HG03159 (cell line): ENCODE measurements around the gene PHC3.
"Not testable (repeated sequence)": the region's sequence is repeated elsewhere in the genome, so short reads cannot be mapped to it uniquely, and the experiment has no call there.

Experiments used
- ATAC-seq: cut with Tn5 transposase; IDR thresholded peaks from one replicate; pipeline ENCODE4 v1.9.1; 2021; ENCODE audit warnings: mild to moderate bottlenecking, moderate library complexity; ENCODE audit not compliant: unreplicated experiment

Gene PHC3

GRCh38 chr3:170132335-170132734 is 49.2 kb downstream of the PHC3 start:
- ATAC-seq, result no peak

- no peak for ATAC-seq
Observed at GRCh38 chr3:170130532-170130931, 51.0 kb downstream of the PHC3 start.

- peak; percentile 51 for ATAC-seq
Observed at GRCh38 chr3:170128977-170129431, 52.5 kb downstream of the PHC3 start.

GRCh38 chr3:170128259-170128976 is 53.1 kb downstream of the PHC3 start:
- peak; percentile 88 for ATAC-seq

- ATAC-seq, result no peak
Observed at GRCh38 chr3:170117134-170117533, 64.4 kb downstream of the PHC3 start.

- ATAC-seq, result not testable (repeated sequence)
Observed at GRCh38 chr3:170114165-170114564, 67.4 kb downstream of the PHC3 start.

- ATAC-seq, result no peak
Observed at GRCh38 chr3:170111147-170111771, 70.3 kb downstream of the PHC3 start.

GRCh38 chr3:170109579-170110293 is 71.8 kb downstream of the PHC3 start:
- ATAC-seq, result no peak

GRCh38 chr3:170108955-170109354 is 72.6 kb downstream of the PHC3 start:
- no peak for ATAC-seq

- no peak for ATAC-seq
Observed at GRCh38 chr3:170107941-170108340, 73.6 kb downstream of the PHC3 start.

- no peak for ATAC-seq
Observed at GRCh38 chr3:170102431-170102830, 79.1 kb downstream of the PHC3 start.

GRCh38 chr3:170100944-170101343 is 80.6 kb downstream of the PHC3 start:
- ATAC-seq, result no peak

- ATAC-seq, result no peak
Observed at GRCh38 chr3:170098753-170099152, 82.8 kb downstream of the PHC3 start.

GRCh38 chr3:170096342-170096741 is 85.2 kb downstream of the PHC3 start:
- ATAC-seq, result no peak

- ATAC-seq, result no peak
Observed at GRCh38 chr3:170095771-170096170, 85.8 kb downstream of the PHC3 start.

- ATAC-seq, result no peak
Observed at GRCh38 chr3:170092907-170093306, 88.6 kb downstream of the PHC3 start.

- ATAC-seq, result no peak
Observed at GRCh38 chr3:170090601-170090981, 90.9 kb downstream of the PHC3 start.

- ATAC-seq, result no peak
Observed at GRCh38 chr3:170089862-170090600, 91.5 kb downstream of the PHC3 start.

- no peak for ATAC-seq
Observed at GRCh38 chr3:170085396-170085795, 96.1 kb downstream of the PHC3 start.

GRCh38 chr3:170083343-170083742 is 98.2 kb downstream of the PHC3 start:
- ATAC-seq, result no peak

- ATAC-seq, result no peak
Observed at GRCh38 chr3:170081079-170081741, 100.3 kb downstream of the PHC3 start.
